Measurements from ENCODE around the gene CCNDBP1. TPM values are rescaled to one million over a fixed set of nuclear protein-coding genes. Genes with fewer than 3 reads are reported as not detected.
A peak's percentile ranks its signal among the peaks of the same experiment; 100 is the strongest.

The CCNDBP1 gene
- total and polyA plus RNA-seq, 2 donors from 2014 or later = 56.8 to 64.3 TPM

DNA sequence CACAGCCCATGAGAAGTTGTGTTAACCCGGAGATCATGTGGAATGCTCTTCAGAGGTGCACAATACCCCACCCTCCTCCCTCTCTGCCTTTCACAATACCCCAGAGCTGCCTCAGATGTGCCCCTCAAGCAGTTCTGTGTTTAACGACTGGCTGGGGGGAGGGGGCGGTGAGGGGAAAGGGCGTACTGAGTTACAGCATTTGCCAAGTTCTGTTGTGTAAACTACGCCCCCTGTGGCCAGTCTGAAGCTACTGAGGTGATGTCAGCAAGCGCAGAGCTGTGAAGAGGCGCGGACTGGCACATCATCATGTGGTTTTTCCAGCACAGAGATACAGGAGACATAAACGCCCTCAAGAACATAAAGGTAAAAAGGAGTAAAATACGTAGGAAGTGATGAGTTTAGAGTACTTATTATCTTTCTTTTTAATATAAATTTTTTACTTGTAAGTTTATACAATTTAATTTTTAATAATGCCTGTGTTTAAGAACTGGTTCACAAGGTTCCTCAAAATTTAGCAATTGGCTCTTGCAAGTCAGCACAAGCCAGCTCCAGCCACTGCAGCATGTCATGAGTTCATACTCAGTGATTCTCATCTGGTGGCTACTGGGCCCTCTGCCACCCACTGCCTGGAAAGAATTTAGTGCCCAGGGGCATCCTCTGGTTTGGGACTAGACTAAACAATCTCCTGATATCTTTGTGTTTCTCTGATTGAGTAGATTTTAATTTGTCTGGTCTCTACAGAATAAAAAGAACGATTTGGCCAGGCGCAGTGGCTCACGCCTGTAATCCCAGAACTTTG lies 33.9 kb downstream of the CCNDBP1 start:
- intact Hi-C loops (cut with DNase I) = no loop called here
- H3K27me3 ChIP-seq (ENCODE audit: control insufficient read depth, insufficient read depth, low read length) = no peaks in the 10 kb centered on the region
- H3K27ac ChIP-seq (ENCODE audit: low read depth in 2 of 2, low read length in 2 of 2) = no peak overlapping the region
- DNase-seq (peak in 4 of 5 donors; percentile 41 to 59 (median 50)), FAIRE-seq (no peak)
- no peaks in the 10 kb centered on the region for H3K4me1 ChIP-seq (ENCODE audit: control insufficient read depth in 2 of 3, insufficient read depth in 2 of 3, low read depth in 1 of 3, low read length in 3 of 3)
- no peaks in the 10 kb centered on the region for H3K36me3 ChIP-seq (ENCODE audit: control insufficient read depth in 2 of 3, insufficient read depth in 3 of 3, low read length in 3 of 3)
- no peak overlapping the region for H3K9ac ChIP-seq (ENCODE audit: low read length in 3 of 3)
- no peak overlapping the region for H3K4me3 ChIP-seq (ENCODE audit: low read length in 3 of 3)
- H3K9me3 ChIP-seq (ENCODE audit: control insufficient read depth in 2 of 3, insufficient read depth in 1 of 3, low read length in 3 of 3) = no peaks in the 10 kb centered on the region
- TF ChIP-seq, protein P1, sequence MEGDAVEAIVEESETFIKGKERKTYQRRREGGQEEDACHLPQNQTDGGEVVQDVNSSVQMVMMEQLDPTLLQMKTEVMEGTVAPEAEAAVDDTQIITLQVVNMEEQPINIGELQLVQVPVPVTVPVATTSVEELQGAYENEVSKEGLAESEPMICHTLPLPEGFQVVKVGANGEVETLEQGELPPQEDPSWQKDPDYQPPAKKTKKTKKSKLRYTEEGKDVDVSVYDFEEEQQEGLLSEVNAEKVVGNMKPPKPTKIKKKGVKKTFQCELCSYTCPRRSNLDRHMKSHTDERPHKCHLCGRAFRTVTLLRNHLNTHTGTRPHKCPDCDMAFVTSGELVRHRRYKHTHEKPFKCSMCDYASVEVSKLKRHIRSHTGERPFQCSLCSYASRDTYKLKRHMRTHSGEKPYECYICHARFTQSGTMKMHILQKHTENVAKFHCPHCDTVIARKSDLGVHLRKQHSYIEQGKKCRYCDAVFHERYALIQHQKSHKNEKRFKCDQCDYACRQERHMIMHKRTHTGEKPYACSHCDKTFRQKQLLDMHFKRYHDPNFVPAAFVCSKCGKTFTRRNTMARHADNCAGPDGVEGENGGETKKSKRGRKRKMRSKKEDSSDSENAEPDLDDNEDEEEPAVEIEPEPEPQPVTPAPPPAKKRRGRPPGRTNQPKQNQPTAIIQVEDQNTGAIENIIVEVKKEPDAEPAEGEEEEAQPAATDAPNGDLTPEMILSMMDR (IDR thresholded peaks at IDR 0.05; ENCODE audit: borderline replicate concordance, extremely low read depth, insufficient read depth) = no peak

DNA sequence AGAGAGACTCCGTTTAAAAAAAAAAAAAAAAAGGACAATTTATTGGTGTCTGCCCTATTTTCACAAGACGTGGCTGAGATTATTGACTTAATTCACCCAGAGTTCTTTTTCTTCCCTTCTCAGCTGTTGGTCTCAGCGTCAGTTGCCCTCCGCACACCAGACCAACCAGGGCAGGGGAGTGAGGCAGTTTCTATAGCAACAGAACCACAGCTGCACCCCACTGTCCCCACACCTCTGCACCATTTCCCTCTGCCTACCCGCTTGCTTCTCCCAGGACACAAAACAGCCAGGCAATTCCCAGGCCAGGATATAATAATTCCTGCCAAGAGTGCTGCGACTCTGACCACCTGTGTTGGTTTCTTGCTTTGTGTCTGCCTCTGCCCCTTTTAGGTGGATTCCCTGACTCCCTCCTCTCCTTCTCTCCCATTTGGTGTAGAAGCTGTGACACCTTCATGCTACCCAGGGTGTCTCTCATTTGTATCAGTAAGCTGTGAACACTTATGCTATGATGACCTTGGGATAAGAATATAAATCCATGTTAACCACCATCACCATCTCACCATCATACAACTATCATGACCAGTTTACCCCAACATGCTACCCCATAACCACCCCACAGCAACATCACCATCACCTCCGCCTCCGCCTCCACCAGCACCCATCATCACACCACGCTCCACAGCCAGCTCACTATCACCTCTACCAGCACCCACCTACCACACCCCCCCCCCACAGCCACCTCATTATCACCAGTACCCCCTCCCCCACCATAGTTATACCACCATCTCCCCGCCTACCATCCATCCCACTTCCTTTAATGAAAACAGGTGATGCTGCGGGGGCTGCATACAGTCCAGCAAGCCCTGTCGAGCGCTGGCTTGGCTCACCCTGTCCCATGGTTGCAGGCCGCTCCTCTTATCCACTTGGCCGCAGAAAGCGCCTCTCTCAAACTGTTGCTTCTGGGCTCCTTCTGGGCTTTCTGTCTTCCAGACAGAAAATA lies 35.0 kb downstream of the CCNDBP1 start:
- no peak for FAIRE-seq
- Histone ChIP-seq H3K4me1 (ENCODE audit: control insufficient read depth in 2 of 3, insufficient read depth in 2 of 3, low read depth in 1 of 3, low read length in 3 of 3) (no peaks in the 10 kb centered on the region), H3K36me3 (ENCODE audit: control insufficient read depth in 2 of 3, insufficient read depth in 3 of 3, low read length in 3 of 3) (no peaks in the 10 kb centered on the region), H3K9me3 (ENCODE audit: control insufficient read depth in 2 of 3, insufficient read depth in 1 of 3, low read length in 3 of 3) (no peaks in the 10 kb centered on the region), H3K4me3 (ENCODE audit: low read length in 3 of 3) (no peak overlapping the region), H3K9ac (ENCODE audit: low read length in 3 of 3) (no peak overlapping the region), H3K27me3 (ENCODE audit: control insufficient read depth, insufficient read depth, low read length) (no peaks in the 10 kb centered on the region), H3K27ac (ENCODE audit: low read depth in 2 of 2, low read length in 2 of 2) (no peak overlapping the region)
- DNase-seq = no peak
- intact Hi-C loops (cut with DNase I) = loop anchor here (10.0 kb wide), 1 partner anchor 65 kb away; no protein-coding TSS in a partner anchor
- TF ChIP-seq, protein P1 (IDR thresholded peaks at IDR 0.05; ENCODE audit: borderline replicate concordance, extremely low read depth, insufficient read depth) = no peak

DNA sequence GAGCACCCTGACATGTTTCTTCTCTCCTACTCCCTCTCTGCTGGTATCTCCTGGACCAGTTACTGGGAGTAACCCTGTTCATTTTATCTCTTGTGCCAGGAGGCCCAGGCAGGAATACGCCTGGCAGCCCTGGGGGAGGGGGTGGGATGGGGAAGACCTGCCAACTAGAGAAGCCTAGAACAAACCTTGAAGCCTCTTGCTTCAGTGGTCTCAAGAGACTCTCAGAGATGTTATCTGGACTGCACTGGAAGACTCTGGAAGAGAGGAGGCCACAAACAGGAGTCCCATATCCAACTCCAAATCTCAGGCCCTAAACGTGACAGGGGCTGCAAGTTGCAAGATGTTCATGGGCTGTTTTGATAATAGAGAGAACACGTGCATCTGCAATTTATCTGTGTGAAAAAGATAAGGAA lies 35.8 kb downstream of the CCNDBP1 start, which contains the start of gene EPB42:
TSS of gene EPB42 (minus strand) at position 28 of the 413 bp plus-strand sequence. CDS start 193 bp downstream, outside the sequence.
- Histone ChIP-seq H3K36me3 (ENCODE audit: control insufficient read depth in 2 of 3, insufficient read depth in 3 of 3, low read length in 3 of 3) (no peaks in the 10 kb centered on the region), H3K27ac (ENCODE audit: low read depth in 2 of 2, low read length in 2 of 2) (no peak within 1 kb of the TSS), H3K9me3 (ENCODE audit: control insufficient read depth in 2 of 3, insufficient read depth in 1 of 3, low read length in 3 of 3) (no peaks in the 10 kb centered on the region), H3K9ac (ENCODE audit: low read length in 3 of 3) (no peak within 1 kb of the TSS), H3K27me3 (ENCODE audit: control insufficient read depth, insufficient read depth, low read length) (no peaks in the 10 kb centered on the region), H3K4me3 (ENCODE audit: low read length in 3 of 3) (no peak within 1 kb of the TSS), H3K4me1 (ENCODE audit: control insufficient read depth in 2 of 3, insufficient read depth in 2 of 3, low read depth in 1 of 3, low read length in 3 of 3) (no peaks in the 10 kb centered on the region)
- no peak for FAIRE-seq
- TF ChIP-seq, protein P1 (IDR thresholded peaks at IDR 0.05; ENCODE audit: borderline replicate concordance, extremely low read depth, insufficient read depth) = no peak
- intact Hi-C loops (cut with DNase I) = loop anchor here (10.0 kb wide), 1 partner anchor 64 kb away; no protein-coding TSS in a partner anchor
- DNase-seq = no peak
